Urinary bladder (tissue), 4 donors: ENCODE measurements around the gene AMBRA1. TPM values are rescaled to one million over a fixed set of nuclear protein-coding genes. Genes with fewer than 3 reads are reported as not detected.
"Not testable (repeated sequence)": the region's sequence is repeated elsewhere in the genome, so short reads cannot be mapped to it uniquely, and the experiment has no call there.

Source experiments
- DNase-seq: peaks from one replicate; pipeline ENCODE4 v3.0.0-alpha.2; 2015; ENCODE audit errors: extremely low spot score
- H3K27ac ChIP-seq: one replicate; pipeline ENCODE4 v1.5.1; 2013; ENCODE audit warnings: low read depth, mild to moderate bottlenecking, moderate library complexity
- H3K36me3 ChIP-seq: one replicate; pipeline ENCODE4 v1.6.1; 2013; ENCODE audit warnings: mild to moderate bottlenecking, moderate library complexity; ENCODE audit not compliant: insufficient read depth
- H3K4me1 ChIP-seq: one replicate; pipeline ENCODE4 v1.6.1; 2013; ENCODE audit warnings: mild to moderate bottlenecking, moderate library complexity; ENCODE audit not compliant: insufficient read depth
- H3K4me3 ChIP-seq: one replicate; pipeline ENCODE4 v1.5.1; 2013; ENCODE audit warnings: low read depth, low read length
- WGBS: extraction: QIAGEN DNeasy Blood & Tissue Kit; methylation state at CpG from one replicate; pipeline ENCODE4 v1.1.7; 2013; 5-methylcytosine and 5-hydroxymethylcytosine counted together
- polyA plus RNA-seq: library from polyadenylated mRNA; stranded (reverse); fragments of 200-250 nt; gene quantifications from one replicate; pipeline ENCODE4 v1.2.3, GENCODE V29; 2013
- total RNA-seq: library from RNA; depleted of rRNA; stranded (reverse); fragments of >200 nt; gene quantifications from one replicate; pipeline ENCODE4 v1.2.3, GENCODE V29; 2014
- donor health status: healthy with polysubstance abuse.
- donor health status: healthy.

AMBRA1 gene
- total and polyA plus RNA-seq, 2 donors = 21.9 to 22.9 TPM

DNA sequence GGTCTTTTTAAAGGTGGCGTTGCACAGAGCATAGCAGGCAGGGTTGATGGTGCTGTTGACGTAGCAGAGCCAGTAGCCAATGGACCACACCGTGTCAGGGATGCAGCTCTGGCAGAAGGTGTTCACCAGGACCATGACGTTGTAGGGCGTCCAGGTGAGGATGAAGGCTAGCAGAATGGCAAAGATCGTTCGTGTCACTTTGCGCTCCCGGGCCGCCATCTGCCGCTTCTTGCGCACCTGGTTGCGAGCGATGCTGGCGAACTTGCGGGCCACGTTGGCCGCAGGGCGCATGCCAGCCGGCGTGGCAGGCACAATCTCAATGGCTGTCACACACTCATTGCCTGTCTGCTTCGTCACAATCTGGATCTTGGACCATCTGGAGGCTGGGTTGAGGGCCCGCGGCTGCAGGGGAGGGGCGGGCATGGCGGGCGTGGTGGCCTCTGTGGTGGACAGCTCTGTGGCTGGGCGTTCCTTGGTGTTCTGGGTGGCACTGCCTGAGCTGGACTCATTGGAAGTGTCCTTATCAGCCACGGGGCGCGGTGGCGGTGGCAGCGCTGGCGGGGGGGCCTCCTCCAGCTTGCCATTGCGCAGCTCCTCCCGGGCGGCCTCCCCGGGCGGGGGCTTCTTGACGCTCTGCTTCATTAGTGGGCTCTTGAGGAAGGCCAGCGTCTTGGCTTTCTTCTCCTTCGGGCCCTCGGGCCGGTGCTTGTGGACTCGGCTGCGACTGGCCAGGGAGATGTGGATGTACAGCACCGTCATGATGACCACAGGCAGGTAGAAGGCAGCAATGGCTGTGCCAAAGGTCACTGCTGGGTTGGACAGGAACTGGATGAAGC lies 208.4 kb downstream of the AMBRA1 start:
- DNase-seq = no peak
- H3K36me3 ChIP-seq = no peaks in the 10 kb centered on the region
- no peaks in the 10 kb centered on the region for H3K4me1 ChIP-seq
- 95% methylated on average over 47 of the region's 47 CpGs for WGBS
- H3K4me3 ChIP-seq = no peak overlapping the region
- no peak overlapping the region for H3K27ac ChIP-seq

DNA sequence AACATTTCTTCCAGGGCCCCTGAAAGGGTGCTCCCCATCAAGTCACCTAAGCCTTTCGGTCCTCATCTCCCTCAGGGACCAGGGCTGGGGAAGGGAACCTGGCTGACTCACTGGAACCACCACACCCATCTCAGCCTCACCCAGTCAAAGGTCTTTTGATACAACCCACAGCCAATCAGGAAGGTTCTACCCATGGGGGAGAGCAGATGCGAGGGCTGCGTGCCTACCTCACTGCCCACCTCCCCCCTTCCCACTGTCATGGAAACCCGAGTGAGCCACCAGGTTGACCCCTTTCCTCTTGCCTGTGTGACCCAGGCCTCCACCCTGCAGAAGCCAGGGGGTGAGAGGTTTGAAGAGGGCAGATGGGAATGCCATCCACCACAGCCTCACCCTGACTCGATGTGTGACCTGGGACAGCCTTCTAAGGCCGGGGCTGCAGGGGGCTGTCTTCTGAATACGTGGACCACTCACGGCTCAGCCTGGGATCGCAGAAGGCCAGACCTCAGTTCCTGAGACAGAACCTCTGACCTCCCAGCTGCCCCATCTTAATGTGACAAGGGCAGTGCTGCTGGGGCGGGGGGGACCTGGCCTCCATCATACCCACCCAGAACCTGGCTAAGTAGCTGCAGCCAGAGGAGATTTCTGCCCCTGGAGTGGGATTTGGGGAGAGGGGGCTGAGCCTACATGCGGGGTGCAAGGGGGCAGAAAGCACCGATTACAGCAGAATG lies 209.7 kb downstream of the AMBRA1 start:
- H3K4me3 ChIP-seq = no peak overlapping the region

GRCh38 chr11:46383404-46383758 lies 210.4 kb downstream of the AMBRA1 start:
- 86% methylated on average over 7 of the region's 7 CpGs for WGBS
- DNase-seq = no peak
- no peak overlapping the region for H3K27ac ChIP-seq
- no peak overlapping the region for H3K4me3 ChIP-seq
- H3K36me3 ChIP-seq = no peaks in the 10 kb centered on the region
- no peaks in the 10 kb centered on the region for H3K4me1 ChIP-seq

More for the DNA sequence above, 209.7 kb downstream of the AMBRA1 start:
- DNase-seq = no peak
- WGBS = 90% methylated on average over 12 of the region's 12 CpGs
- Histone ChIP-seq H3K27ac (no peak overlapping the region), H3K36me3 (no peaks in the 10 kb centered on the region), H3K4me1 (no peaks in the 10 kb centered on the region)

GRCh38 chr11:46382646-46383403 lies 211.0 kb downstream of the AMBRA1 start:
- 47% methylated on average over 18 of the region's 18 CpGs for WGBS
- H3K4me1 ChIP-seq = no peaks in the 10 kb centered on the region
- H3K4me3 ChIP-seq = peak overlapping the region; percentile 70
- DNase-seq = no peak
- H3K36me3 ChIP-seq = no peaks in the 10 kb centered on the region
- no peak overlapping the region for H3K27ac ChIP-seq

DNA sequence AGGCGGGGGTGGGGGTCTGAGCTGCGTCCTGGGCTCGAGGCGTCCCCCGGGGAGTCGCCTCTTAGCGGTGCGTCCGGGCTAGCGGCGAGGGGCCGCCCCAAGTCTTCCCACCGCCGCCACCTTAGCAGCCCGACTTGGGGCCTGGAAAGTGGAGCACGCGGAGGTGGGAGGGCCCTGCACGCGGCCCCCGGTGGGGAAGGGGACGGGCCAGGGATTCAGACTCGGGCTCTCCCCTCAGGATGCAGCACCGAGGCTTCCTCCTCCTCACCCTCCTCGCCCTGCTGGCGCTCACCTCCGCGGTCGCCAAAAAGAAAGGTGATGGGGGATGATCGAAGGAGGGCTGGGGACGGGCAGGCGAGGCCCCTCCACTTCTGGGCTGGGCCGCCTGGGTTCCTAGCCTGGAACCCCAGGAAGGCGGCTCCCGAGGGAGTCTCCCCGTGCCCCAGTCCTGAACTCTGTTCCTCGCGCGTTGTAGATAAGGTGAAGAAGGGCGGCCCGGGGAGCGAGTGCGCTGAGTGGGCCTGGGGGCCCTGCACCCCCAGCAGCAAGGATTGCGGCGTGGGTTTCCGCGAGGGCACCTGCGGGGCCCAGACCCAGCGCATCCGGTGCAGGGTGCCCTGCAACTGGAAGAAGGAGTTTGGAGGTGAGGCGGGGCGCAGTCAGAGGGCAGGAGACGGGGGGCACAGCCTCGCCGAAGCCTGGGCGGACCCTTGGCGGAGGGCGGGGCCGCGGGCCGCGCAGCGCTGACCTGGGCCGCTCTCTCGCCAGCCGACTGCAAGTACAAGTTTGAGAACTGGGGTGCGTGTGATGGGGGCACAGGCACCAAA lies 211.8 kb downstream of the AMBRA1 start:
- H3K27ac ChIP-seq = no peak overlapping the region
- peak overlapping the region; percentile 70 for H3K4me3 ChIP-seq
- WGBS = 3% methylated on average over 66 of the region's 66 CpGs
- no peak for DNase-seq
- no peaks in the 10 kb centered on the region for H3K36me3 ChIP-seq
- H3K4me1 ChIP-seq = no peaks in the 10 kb centered on the region

GRCh38 chr11:46381048-46381818 lies 212.6 kb downstream of the AMBRA1 start, which contains the start of gene MDK:
TSS of gene MDK (plus strand) at chr11:46381669. CDS start at chr11:46382058, 389 bp downstream.
- DNase-seq = no peak
- Histone ChIP-seq H3K27ac (peak within 1 kb of the TSS; percentile 51), H3K4me1 (no peaks in the 10 kb centered on the region), H3K36me3 (no peaks in the 10 kb centered on the region), H3K4me3 (peak within 1 kb of the TSS; percentile 70)
- WGBS = 2% methylated on average over 93 of the region's 96 CpGs

- 1% methylated on average over 45 of the region's 45 CpGs for WGBS
- no peaks in the 10 kb centered on the region for H3K36me3 ChIP-seq
- peak overlapping the region; percentile 51 for H3K27ac ChIP-seq
- DNase-seq = no peak
- peak overlapping the region; percentile 70 for H3K4me3 ChIP-seq
- no peaks in the 10 kb centered on the region for H3K4me1 ChIP-seq
Observed at GRCh38 chr11:46380340-46381047, 213.3 kb downstream of the AMBRA1 start.

DNA sequence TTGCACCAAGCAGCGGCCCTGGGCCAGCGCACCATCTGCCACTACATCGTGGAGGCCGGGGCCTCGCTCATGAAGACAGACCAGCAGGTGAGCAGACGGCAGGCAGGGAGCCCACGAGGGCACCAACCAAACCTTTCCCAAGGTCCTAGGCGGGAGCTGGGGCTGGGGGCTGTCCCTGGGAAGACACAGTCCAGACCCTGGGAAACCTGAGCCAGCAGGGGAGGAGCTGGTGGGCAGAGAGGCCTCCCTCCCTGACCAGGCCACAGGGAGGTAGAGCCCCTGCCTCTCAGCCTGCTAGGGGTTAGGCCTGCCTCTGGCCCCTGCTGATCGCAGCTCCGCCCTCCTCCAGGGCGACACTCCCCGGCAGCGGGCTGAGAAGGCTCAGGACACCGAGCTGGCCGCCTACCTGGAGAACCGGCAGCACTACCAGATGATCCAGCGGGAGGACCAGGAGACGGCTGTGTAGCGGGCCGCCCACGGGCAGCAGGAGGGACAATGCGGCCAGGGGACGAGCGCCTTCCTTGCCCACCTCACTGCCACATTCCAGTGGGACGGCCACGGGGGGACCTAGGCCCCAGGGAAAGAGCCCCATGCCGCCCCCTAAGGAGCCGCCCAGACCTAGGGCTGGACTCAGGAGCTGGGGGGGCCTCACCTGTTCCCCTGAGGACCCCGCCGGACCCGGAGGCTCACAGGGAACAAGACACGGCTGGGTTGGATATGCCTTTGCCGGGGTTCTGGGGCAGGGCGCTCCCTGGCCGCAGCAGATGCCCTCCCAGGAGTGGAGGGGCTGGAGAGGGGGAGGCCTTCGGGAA lies 214.1 kb downstream of the AMBRA1 start:
- H3K27ac ChIP-seq = peak overlapping the region; percentile 39
- not testable (repeated sequence) for DNase-seq
- WGBS = 52% methylated on average over 35 of the region's 36 CpGs

GRCh38 chr11:46378811-46379481 lies 214.9 kb downstream of the AMBRA1 start:
- Histone ChIP-seq H3K36me3 (no peaks in the 10 kb centered on the region), H3K4me1 (no peaks in the 10 kb centered on the region), H3K4me3 (no peak overlapping the region), H3K27ac (no peak overlapping the region)
- DNase-seq = no peak
- 71% methylated on average over 20 of the region's 20 CpGs for WGBS

More for the DNA sequence above, 214.1 kb downstream of the AMBRA1 start:
- not testable (repeated sequence) for H3K4me1 ChIP-seq, H3K36me3 ChIP-seq, H3K4me3 ChIP-seq

DNA sequence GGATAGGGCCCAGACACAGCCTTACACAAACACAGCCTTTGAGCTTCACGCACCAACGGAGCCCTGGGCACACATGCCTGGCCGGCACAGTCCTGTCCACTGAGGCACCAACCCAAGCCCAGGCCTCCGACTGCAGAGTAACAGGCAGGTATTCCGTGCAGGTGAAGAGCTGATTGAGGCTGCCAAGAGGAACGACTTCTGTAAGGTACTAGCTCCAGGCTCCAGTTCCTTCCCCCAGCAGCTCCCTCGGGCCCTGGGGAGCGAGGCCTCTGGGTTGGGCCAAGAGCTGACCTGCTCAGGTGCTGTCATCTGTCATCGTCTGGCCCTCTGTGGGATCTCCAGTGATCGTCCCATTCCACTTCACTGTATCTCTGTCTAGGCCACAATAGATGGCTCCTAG lies 215.5 kb downstream of the AMBRA1 start:
- Histone ChIP-seq H3K36me3 (no peaks in the 10 kb centered on the region), H3K27ac (no peak overlapping the region)
- DNase-seq = no peak

GRCh38 chr11:46377831-46378230 lies 216.0 kb downstream of the AMBRA1 start:
- no peak overlapping the region for H3K4me3 ChIP-seq
- 92% methylated on average over 5 of the region's 5 CpGs for WGBS
- H3K4me1 ChIP-seq = no peaks in the 10 kb centered on the region
- no peak for DNase-seq
- no peaks in the 10 kb centered on the region for H3K36me3 ChIP-seq
- no peak overlapping the region for H3K27ac ChIP-seq

More for the DNA sequence above, 215.5 kb downstream of the AMBRA1 start:
- WGBS = 92% methylated on average over 10 of the region's 10 CpGs
- no peaks in the 10 kb centered on the region for H3K4me1 ChIP-seq
- H3K4me3 ChIP-seq = no peak overlapping the region
